Measurements from ENCODE around the gene CDC42. TPM values are rescaled to one million over a fixed set of nuclear protein-coding genes. Genes with fewer than 3 reads are reported as not detected.
A peak's percentile ranks its signal among the peaks of the same experiment; 100 is the strongest.
"Not testable (repeated sequence)": the region's sequence is repeated elsewhere in the genome, so short reads cannot be mapped to it uniquely, and the experiment has no call there.

Gene CDC42
- total RNA-seq, 1 donor: 598 TPM

GRCh38 chr1:22031214-22031962 is 21.1 kb upstream of the CDC42 start:
- TF ChIP-seq, protein P1, sequence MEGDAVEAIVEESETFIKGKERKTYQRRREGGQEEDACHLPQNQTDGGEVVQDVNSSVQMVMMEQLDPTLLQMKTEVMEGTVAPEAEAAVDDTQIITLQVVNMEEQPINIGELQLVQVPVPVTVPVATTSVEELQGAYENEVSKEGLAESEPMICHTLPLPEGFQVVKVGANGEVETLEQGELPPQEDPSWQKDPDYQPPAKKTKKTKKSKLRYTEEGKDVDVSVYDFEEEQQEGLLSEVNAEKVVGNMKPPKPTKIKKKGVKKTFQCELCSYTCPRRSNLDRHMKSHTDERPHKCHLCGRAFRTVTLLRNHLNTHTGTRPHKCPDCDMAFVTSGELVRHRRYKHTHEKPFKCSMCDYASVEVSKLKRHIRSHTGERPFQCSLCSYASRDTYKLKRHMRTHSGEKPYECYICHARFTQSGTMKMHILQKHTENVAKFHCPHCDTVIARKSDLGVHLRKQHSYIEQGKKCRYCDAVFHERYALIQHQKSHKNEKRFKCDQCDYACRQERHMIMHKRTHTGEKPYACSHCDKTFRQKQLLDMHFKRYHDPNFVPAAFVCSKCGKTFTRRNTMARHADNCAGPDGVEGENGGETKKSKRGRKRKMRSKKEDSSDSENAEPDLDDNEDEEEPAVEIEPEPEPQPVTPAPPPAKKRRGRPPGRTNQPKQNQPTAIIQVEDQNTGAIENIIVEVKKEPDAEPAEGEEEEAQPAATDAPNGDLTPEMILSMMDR (IDR thresholded peaks at IDR 0.05; ENCODE audit: insufficient read depth, low read depth, low read length): no peak
- peak; percentile 69 for DNase-seq (ENCODE audit: low read depth)
- no peak overlapping the region for H3K4me3 ChIP-seq (ENCODE audit: low read depth, low read length)

DNA sequence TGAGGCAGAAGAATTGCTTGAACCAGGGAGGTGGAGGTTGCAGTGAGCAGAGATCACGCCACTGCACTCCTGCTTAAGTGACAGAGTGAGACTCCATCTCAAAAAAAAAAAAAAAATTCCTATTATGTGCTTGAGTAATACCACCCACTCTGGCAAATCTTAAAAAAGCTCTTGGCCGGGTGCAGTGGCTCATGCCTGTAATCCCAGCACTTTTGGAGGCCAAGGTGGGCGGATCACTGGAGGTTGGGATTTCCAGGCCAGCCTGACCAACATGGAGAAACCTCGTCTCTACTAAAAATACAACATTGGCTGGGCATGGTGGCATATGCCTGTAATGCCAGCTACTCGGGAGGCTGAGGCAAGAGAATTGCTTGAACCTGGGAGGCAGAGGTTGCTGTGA is 17.7 kb upstream of the CDC42 start:
- not testable (repeated sequence) for DNase-seq (ENCODE audit: low read depth); H3K4me3 ChIP-seq (ENCODE audit: low read depth, low read length)

DNA sequence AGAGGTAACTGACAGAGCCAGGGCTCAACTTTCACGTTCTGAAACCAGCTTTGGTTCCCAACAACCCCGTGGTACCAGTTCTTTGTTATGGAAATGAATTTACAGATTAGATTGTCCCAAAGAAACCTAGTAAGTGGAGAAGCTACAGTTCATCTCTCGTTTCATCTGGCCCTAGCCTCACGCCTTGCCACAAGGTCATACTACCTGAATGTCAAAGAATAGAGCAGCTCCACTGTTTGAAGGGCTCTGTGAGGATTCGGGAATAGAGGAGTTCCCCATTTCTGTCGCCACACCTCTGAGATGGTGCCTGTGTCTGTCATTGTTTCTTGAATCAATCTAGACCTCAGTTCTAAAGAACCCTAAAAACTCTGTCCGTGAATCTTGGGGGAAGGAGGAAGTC is 15.0 kb upstream of the CDC42 start:
- DNase-seq (ENCODE audit: low read depth): no peak
- no peak overlapping the region for H3K4me3 ChIP-seq (ENCODE audit: low read depth, low read length)
- TF ChIP-seq, protein P1 (IDR thresholded peaks at IDR 0.05; ENCODE audit: insufficient read depth, low read depth, low read length): no peak

- H3K4me3 ChIP-seq (ENCODE audit: low read depth, low read length): no peak overlapping the region
- DNase-seq (ENCODE audit: low read depth): no peak
- TF ChIP-seq, protein P1 (IDR thresholded peaks at IDR 0.05; ENCODE audit: insufficient read depth, low read depth, low read length): no peak
Measured at GRCh38 chr1:22038036-22038435, 14.5 kb upstream of the CDC42 start.

GRCh38 chr1:22039594-22040285 is 12.8 kb upstream of the CDC42 start:
- TF ChIP-seq, protein P1 (IDR thresholded peaks at IDR 0.05; ENCODE audit: insufficient read depth, low read depth, low read length): no peak
- DNase-seq (ENCODE audit: low read depth): peak; percentile 59
- no peak overlapping the region for H3K4me3 ChIP-seq (ENCODE audit: low read depth, low read length)

GRCh38 chr1:22040286-22040623 is 12.3 kb upstream of the CDC42 start:
- no peak for DNase-seq (ENCODE audit: low read depth)
- no peak overlapping the region for H3K4me3 ChIP-seq (ENCODE audit: low read depth, low read length)
- TF ChIP-seq, protein P1 (IDR thresholded peaks at IDR 0.05; ENCODE audit: insufficient read depth, low read depth, low read length): no peak

DNA sequence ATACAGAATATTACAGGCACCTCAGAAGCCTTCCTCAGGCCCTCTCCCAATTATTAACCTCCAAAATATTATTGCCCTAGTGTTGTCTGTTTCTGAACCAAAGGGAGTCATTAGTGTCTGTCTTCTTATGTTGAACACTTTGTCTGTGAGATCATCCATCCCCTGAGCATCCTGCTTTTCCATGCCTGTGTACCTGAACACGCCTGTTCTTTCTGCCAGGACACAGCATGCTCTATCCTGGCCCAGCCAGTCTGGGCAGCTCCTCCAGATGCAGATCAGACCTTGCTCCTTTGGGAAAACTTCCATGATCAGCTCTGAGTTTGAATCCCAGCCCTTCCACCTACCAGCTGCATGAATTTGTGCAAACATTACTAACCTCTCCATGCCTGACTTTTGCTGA is 11.0 kb upstream of the CDC42 start:
- H3K4me3 ChIP-seq (ENCODE audit: low read depth, low read length): no peak overlapping the region
- TF ChIP-seq, protein P1 (IDR thresholded peaks at IDR 0.05; ENCODE audit: insufficient read depth, low read depth, low read length): no peak
- DNase-seq (ENCODE audit: low read depth): no peak

Measured in fibroblast of villous mesenchyme (primary cell).